ENCODE measurements around the gene POLE2.

POLE2 gene

GRCh38 chr14:49654511-49654910, 33.5 kb downstream of the POLE2 start:
- TF ChIP-seq CTCF (IDR thresholded peaks at IDR 0.05; ENCODE audit: low read length, missing control alignments), result no peak
- DNase-seq (ENCODE audit: low read depth), result no peak
- H3K4me3 ChIP-seq (replicated peaks; ENCODE audit: low read depth, low read length), result no peak overlapping the region

GRCh38 chr14:49653508-49653907, 34.5 kb downstream of the POLE2 start:
- TF ChIP-seq CTCF (IDR thresholded peaks at IDR 0.05; ENCODE audit: low read length, missing control alignments), result no peak
- DNase-seq (ENCODE audit: low read depth), result no peak
- no peak overlapping the region for H3K4me3 ChIP-seq (replicated peaks; ENCODE audit: low read depth, low read length)

- no peak for TF ChIP-seq CTCF (IDR thresholded peaks at IDR 0.05; ENCODE audit: low read length, missing control alignments)
- no peak for DNase-seq (ENCODE audit: low read depth)
- no peak overlapping the region for H3K4me3 ChIP-seq (replicated peaks; ENCODE audit: low read depth, low read length)
Observed at GRCh38 chr14:49642163-49642562, 45.9 kb downstream of the POLE2 start.

- no peak for DNase-seq (ENCODE audit: low read depth)
- H3K4me3 ChIP-seq (replicated peaks; ENCODE audit: low read depth, low read length), result no peak overlapping the region
- TF ChIP-seq CTCF (IDR thresholded peaks at IDR 0.05; ENCODE audit: low read length, missing control alignments), result no peak
Observed at GRCh38 chr14:49641697-49642129, 46.3 kb downstream of the POLE2 start.

GRCh38 chr14:49640540-49641417, 47.2 kb downstream of the POLE2 start:
- TF ChIP-seq CTCF (IDR thresholded peaks at IDR 0.05; ENCODE audit: low read length, missing control alignments), result no peak
- H3K4me3 ChIP-seq (replicated peaks; ENCODE audit: low read depth, low read length), result no peak overlapping the region
- no peak for DNase-seq (ENCODE audit: low read depth)

GRCh38 chr14:49637534-49638078, 50.4 kb downstream of the POLE2 start:
- no peak for TF ChIP-seq CTCF (IDR thresholded peaks at IDR 0.05; ENCODE audit: low read length, missing control alignments)
- DNase-seq (ENCODE audit: low read depth), result no peak
- no peak overlapping the region for H3K4me3 ChIP-seq (replicated peaks; ENCODE audit: low read depth, low read length)

Measured in fibroblast of pulmonary artery (primary cell).